IPS-18a (cell line): ENCODE results near the gene MKNK1.
"Not testable (repeated sequence)": the region's sequence is repeated elsewhere in the genome, so short reads cannot be mapped to it uniquely, and the experiment has no call there.

Experiments
- H3K27ac ChIP-seq: one replicate; pipeline ENCODE4 v1.5.1; 2013; ENCODE audit warnings: low read length
- H3K27me3 ChIP-seq: one replicate; pipeline ENCODE4 v1.6.1; 2013; ENCODE audit warnings: mild to moderate bottlenecking, low read length; ENCODE audit not compliant: control insufficient read depth, insufficient read depth
- H3K36me3 ChIP-seq: one replicate; pipeline ENCODE4 v1.6.1; 2013; ENCODE audit warnings: low read depth, low read length; ENCODE audit not compliant: control insufficient read depth
- H3K4me1 ChIP-seq: one replicate; pipeline ENCODE4 v1.6.1; 2013; ENCODE audit warnings: low read depth, low read length; ENCODE audit not compliant: control insufficient read depth
- H3K4me3 ChIP-seq: one replicate; pipeline ENCODE4 v1.5.1; 2013; ENCODE audit warnings: low read length
- H3K9ac ChIP-seq: one replicate; pipeline ENCODE4 v1.6.1; 2013; ENCODE audit warnings: mild to moderate bottlenecking, low read length, moderate library complexity
- H3K9me3 ChIP-seq: one replicate; pipeline ENCODE4 v1.6.1; 2013; ENCODE audit warnings: low read depth, low read length; ENCODE audit not compliant: control insufficient read depth

MKNK1 gene

GRCh38 chr1:46603858-46604549, at the start of gene MKNK1:
TSS of gene MKNK1 (minus strand) at chr1:46604268. CDS start at chr1:46583327, 20,941 bp downstream.
- Histone ChIP-seq H3K9ac (peak within 1 kb of the TSS; percentile 61), H3K36me3 (peaks cover 4% of the 10 kb centered on the region), H3K9me3 (no peaks in the 10 kb centered on the region), H3K4me3 (peak within 1 kb of the TSS; percentile 78), H3K4me1 (peaks cover 16% of the 10 kb centered on the region), H3K27me3 (no peaks in the 10 kb centered on the region), H3K27ac (no peak within 1 kb of the TSS)

DNA sequence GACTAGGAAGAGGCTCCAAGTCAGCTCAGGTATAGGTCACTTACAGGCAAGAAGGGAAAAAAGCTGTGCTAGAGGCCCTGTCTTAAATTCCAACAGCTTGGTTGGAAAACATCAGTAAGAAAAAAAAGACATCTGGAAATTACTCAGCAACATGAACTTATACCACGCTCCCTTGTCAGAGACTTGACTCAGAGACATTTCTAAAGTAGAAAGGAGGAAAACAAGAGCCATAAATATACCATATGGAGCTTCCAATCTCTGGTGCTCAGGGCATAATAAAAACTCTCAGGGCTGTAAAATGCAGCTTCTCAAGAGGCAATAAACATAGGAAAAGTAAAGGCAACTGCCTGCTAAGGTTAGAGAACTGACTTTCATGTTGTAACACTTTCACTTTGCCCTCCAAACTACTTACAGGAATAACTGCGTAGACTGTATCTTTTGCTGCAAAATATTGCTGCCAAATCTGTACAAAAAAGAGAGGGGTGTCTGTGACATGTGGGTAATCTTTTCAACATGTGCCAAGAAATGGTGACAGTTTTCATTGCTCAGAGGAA, 49.4 kb upstream of the MKNK1 start:
- no peaks in the 10 kb centered on the region for H3K27me3 ChIP-seq
- H3K9ac ChIP-seq, result no peak overlapping the region
- H3K4me3 ChIP-seq, result no peak overlapping the region
- H3K4me1 ChIP-seq, result no peaks in the 10 kb centered on the region
- H3K27ac ChIP-seq, result no peak overlapping the region
- H3K36me3 ChIP-seq, result peaks cover 48% of the 10 kb centered on the region
- peaks cover 12% of the 10 kb centered on the region for H3K9me3 ChIP-seq

DNA sequence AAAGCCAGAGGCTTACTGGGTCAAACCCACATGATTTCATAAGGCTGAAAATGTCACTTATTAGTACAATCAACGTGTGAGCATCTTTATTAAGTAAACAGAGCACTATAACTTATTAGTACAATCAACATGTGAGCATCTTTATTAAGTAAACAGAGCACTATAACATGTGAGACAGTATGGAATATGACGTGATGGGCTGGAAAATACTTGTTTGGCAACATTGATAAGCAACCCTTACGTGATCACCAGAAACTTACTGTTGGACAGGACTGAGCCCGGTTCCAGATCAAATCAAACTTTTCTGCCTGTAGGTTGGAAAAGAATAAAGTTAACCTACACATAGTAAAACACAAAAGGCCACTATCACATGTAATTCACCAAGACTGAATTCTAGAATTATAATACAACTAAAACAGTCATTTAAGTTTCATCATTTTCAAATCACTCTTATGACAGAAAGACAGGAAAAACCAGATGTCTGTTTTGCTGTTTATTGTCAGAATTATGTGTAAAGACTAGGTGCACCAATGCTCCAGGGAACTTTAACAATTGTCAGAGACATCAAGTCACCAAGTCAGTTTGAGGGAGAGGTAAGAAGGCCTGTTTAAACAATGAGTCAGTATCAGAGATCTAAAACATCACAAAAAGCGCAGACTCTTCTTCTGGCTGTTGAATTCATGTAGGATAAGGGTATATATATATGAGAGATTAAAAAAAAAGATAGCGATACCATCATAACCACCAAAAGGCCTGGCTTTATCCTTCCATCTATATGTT, 48.4 kb upstream of the MKNK1 start:
- Histone ChIP-seq H3K27me3 (no peaks in the 10 kb centered on the region), H3K36me3 (peaks cover 43% of the 10 kb centered on the region)

DNA sequence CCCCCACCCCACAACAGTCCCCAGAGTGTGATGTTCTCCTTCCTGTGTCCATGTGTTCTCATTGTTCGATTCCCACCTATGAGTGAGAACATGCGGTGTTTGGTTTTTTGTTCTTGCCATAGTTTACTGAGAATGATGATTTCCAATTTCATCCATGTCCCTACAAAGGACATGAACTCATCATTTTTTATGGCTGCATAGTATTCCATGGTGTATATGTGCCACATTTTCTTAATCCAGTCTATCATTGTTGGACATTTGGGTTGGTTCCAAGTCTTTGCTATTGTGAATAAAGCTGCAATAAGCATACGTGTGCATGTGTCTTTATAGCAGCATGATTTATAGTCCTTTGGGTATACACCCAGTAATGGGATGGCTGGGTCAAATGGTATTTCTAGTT, 47.1 kb upstream of the MKNK1 start:
- H3K27ac ChIP-seq, H3K4me3 ChIP-seq, H3K4me1 ChIP-seq, H3K27me3 ChIP-seq, H3K9ac ChIP-seq: not testable (repeated sequence)
- Histone ChIP-seq H3K36me3 (peaks cover 36% of the 10 kb centered on the region), H3K9me3 (peaks cover 16% of the 10 kb centered on the region)

More for the DNA sequence above, 48.4 kb upstream of the MKNK1 start:
- H3K9ac ChIP-seq, result no peak overlapping the region
- no peak overlapping the region for H3K4me3 ChIP-seq
- H3K4me1 ChIP-seq, result no peaks in the 10 kb centered on the region
- peaks cover 12% of the 10 kb centered on the region for H3K9me3 ChIP-seq
- H3K27ac ChIP-seq, result no peak overlapping the region

GRCh38 chr1:46650491-46650890, 46.4 kb upstream of the MKNK1 start:
- Histone ChIP-seq H3K4me1 (no peaks in the 10 kb centered on the region), H3K36me3 (peaks cover 30% of the 10 kb centered on the region)

GRCh38 chr1:46649764-46650163, 45.7 kb upstream of the MKNK1 start:
- H3K36me3 ChIP-seq, result peaks cover 30% of the 10 kb centered on the region
- H3K9ac ChIP-seq, result no peak overlapping the region
- H3K27ac ChIP-seq, result no peak overlapping the region
- H3K4me1 ChIP-seq, result no peaks in the 10 kb centered on the region
- no peak overlapping the region for H3K4me3 ChIP-seq
- H3K9me3 ChIP-seq, result peaks cover 16% of the 10 kb centered on the region
- H3K27me3 ChIP-seq, result no peaks in the 10 kb centered on the region

More at GRCh38 chr1:46650491-46650890, 46.4 kb upstream of the MKNK1 start:
- H3K27me3 ChIP-seq, result no peaks in the 10 kb centered on the region
- no peak overlapping the region for H3K9ac ChIP-seq
- H3K4me3 ChIP-seq, result no peak overlapping the region
- peaks cover 16% of the 10 kb centered on the region for H3K9me3 ChIP-seq
- H3K27ac ChIP-seq, result no peak overlapping the region

DNA sequence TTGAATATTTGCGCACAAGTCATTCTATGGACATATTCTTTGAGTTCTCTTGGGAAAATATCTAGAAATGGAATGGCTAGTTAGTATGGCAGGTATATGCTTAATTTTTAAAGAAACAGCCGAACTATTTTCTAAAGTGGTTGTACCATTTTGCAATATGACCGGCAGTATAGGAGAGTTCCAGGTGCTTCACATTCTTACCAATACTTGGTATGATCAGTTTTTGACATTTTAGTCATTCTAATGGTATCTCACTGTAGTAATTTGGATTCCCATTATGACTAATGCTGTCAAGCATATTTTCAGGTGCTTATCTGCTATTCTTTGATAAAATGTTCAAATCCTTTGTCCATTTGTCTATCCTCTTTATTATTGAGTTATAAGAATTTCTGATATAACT, 43.5 kb upstream of the MKNK1 start:
- H3K27ac ChIP-seq, result no peak overlapping the region
- no peak overlapping the region for H3K9ac ChIP-seq
- H3K4me3 ChIP-seq, result no peak overlapping the region
- no peaks in the 10 kb centered on the region for H3K27me3 ChIP-seq
- H3K9me3 ChIP-seq, result peaks cover 16% of the 10 kb centered on the region
- no peaks in the 10 kb centered on the region for H3K4me1 ChIP-seq
- H3K36me3 ChIP-seq, result peaks cover 35% of the 10 kb centered on the region

DNA sequence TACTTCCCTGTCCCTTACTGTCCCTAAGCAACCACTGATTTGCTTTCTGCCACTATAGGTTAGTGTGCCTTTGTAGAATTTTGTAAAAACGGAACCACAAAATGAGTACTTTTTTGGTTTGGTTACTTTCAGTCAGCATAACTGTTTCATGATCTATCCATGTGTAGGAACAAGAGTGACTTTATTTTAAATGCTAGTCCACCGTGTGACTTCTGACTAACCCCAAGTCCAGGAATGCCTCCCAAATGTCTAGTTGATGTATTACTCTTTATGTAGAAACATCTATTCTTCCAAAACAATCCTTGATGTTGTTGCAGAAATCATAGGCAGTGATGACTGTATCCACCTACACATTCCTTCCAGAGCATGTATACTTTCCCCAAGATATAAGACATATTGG, 42.8 kb upstream of the MKNK1 start:
- peaks cover 29% of the 10 kb centered on the region for H3K36me3 ChIP-seq
- peaks cover 16% of the 10 kb centered on the region for H3K9me3 ChIP-seq
- no peaks in the 10 kb centered on the region for H3K4me1 ChIP-seq
- no peaks in the 10 kb centered on the region for H3K27me3 ChIP-seq
- no peak overlapping the region for H3K27ac ChIP-seq
- H3K9ac ChIP-seq, result no peak overlapping the region
- no peak overlapping the region for H3K4me3 ChIP-seq

DNA sequence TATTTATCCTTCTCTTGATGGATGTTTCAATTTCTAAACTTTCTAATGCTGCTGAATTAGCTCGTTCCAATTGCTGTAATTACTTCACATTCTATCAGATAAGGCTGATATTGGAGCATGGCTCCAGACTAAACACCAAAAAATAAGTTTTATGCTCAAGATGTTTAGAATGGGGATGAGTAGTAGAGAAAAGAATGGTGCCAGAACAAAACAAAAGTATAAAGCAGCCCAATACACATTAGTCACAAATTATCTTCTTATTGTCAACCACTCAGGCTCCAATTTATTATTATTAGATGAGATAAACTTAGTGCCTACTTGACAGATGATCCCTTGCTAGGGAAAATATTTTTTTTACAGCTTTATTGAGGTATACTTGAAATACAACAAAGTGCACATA, 42.3 kb upstream of the MKNK1 start:
- no peak overlapping the region for H3K4me3 ChIP-seq
- no peaks in the 10 kb centered on the region for H3K27me3 ChIP-seq
- H3K9ac ChIP-seq, result no peak overlapping the region
- peaks cover 33% of the 10 kb centered on the region for H3K36me3 ChIP-seq
- peaks cover 16% of the 10 kb centered on the region for H3K9me3 ChIP-seq
- no peak overlapping the region for H3K27ac ChIP-seq
- no peaks in the 10 kb centered on the region for H3K4me1 ChIP-seq

GRCh38 chr1:46645815-46646214, 41.7 kb upstream of the MKNK1 start:
- Histone ChIP-seq H3K9ac (no peak overlapping the region), H3K27me3 (no peaks in the 10 kb centered on the region), H3K4me3 (no peak overlapping the region), H3K27ac (no peak overlapping the region), H3K36me3 (peaks cover 34% of the 10 kb centered on the region), H3K9me3 (peaks cover 16% of the 10 kb centered on the region), H3K4me1 (no peaks in the 10 kb centered on the region)

- Histone ChIP-seq H3K27me3 (no peaks in the 10 kb centered on the region), H3K9ac (no peak overlapping the region), H3K27ac (no peak overlapping the region), H3K4me1 (no peaks in the 10 kb centered on the region), H3K9me3 (peaks cover 5% of the 10 kb centered on the region), H3K4me3 (no peak overlapping the region), H3K36me3 (peaks cover 18% of the 10 kb centered on the region)
Measured at GRCh38 chr1:46643368-46643775, 39.3 kb upstream of the MKNK1 start.
